ENCODE data around the gene DACT3. TPM values are rescaled to one million over a fixed set of nuclear protein-coding genes. Genes with fewer than 3 reads are reported as not detected.

Gene DACT3
- total and polyA plus RNA-seq, 2 of the 4 experiments (the other 2 are of a cell fraction) = 1.6 to 4.9 TPM

DNA sequence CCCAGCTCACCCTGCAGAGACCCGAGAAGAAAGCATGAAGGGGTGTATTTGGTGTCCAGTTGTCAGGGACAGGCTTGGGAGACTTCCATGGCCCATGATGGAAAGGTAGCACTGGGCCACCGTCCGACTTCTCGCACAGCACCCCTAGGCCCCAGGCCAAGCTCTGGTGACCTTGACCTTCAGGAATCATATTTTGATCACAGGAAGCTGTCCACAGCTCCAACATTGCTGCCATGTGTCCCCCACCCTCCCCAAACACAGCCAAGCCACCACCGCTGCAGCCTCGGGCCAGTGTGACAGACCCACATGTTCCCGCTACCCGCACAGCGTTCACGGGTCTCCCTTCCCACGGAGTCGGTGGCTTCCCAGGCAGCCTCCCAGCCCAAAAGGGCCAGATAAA is 35.3 kb downstream of the DACT3 start:
- ChIA-PET POLR2A (ENCODE audit: unreplicated experiment) (no interaction called here), CTCF (no interaction called here)
- peak overlapping the region; percentile 98 for H2AK9ac ChIP-seq (replicated peaks; ENCODE audit: low read depth, low read length, poor library complexity)
- intact Hi-C loops (cut with micrococcal nuclease) (no loop called here), dilution Hi-C loops (cut with HindIII; ENCODE audit: low sequenced_read_pairs, unreplicated experiment) (no loop called here), in situ Hi-C loops (cut with MboI; ENCODE audit: low sequenced_read_pairs) (no loop called here)
- peak overlapping the region; percentile 20; the same call in 1 of the 2 replicates for H3K23ac ChIP-seq (ENCODE audit: low read depth, low read length)
- 0 out of 2 replicates have a peak, but pooled peaks cover under 1% of the 10 kb centered on the region for H4K20me1 ChIP-seq (ENCODE audit: insufficient read depth, low read length)
- no peak overlapping the region for H3K9ac ChIP-seq (ENCODE audit: low read depth, low read length)
- peak overlapping the region; percentile 79 for H4K91ac ChIP-seq (ENCODE audit: insufficient read depth, low read depth, low read length)
- H3K9me1 ChIP-seq (ENCODE audit: insufficient read depth, low read length) = peaks cover 14% of the 10 kb centered on the region
- peaks cover 0 to 23% of the 10 kb centered on the region in 2 experiments; a peak in 1 of 4 replicates for H3K79me1 ChIP-seq (ENCODE audit: low read depth in 1 of 2, low read length in 2 of 2)
- H2AFZ ChIP-seq (replicated peaks; ENCODE audit: low read length, poor library complexity) = peak overlapping the region; percentile 96
- no peaks in the 10 kb centered on the region for H3K36me3 ChIP-seq (ENCODE audit: control insufficient read depth, insufficient read depth, low read length)
- peak overlapping the region; percentile 94 for H2BK120ac ChIP-seq (ENCODE audit: low read depth, low read length)
- peak overlapping the region; percentile 60 for H3K27ac ChIP-seq (ENCODE audit: insufficient read depth, low read length)
- peak overlapping the region; percentile 63; the same call in 1 of the 2 replicates for H4K5ac ChIP-seq (ENCODE audit: low read depth, low read length)
- H2BK15ac ChIP-seq (ENCODE audit: low read depth, low read length) = peak overlapping the region; percentile 99; the same call in 2 of the 3 replicates
- peak overlapping the region; percentile 96 for H3K4ac ChIP-seq (ENCODE audit: low read depth, low read length)
- H2BK5ac ChIP-seq (ENCODE audit: low read depth, low read length, poor library complexity, severe bottlenecking) = peak overlapping the region; percentile 59
- H2AK5ac ChIP-seq (ENCODE audit: low read depth, low read length) = peak overlapping the region; percentile 80
- no peak overlapping the region for H3K4me2 ChIP-seq (ENCODE audit: low read depth, low read length)
- DNase-seq = no peak
- no TSS peak for BruUV-seq (replicated peaks)
- TF ChIP-seq, protein P1, sequence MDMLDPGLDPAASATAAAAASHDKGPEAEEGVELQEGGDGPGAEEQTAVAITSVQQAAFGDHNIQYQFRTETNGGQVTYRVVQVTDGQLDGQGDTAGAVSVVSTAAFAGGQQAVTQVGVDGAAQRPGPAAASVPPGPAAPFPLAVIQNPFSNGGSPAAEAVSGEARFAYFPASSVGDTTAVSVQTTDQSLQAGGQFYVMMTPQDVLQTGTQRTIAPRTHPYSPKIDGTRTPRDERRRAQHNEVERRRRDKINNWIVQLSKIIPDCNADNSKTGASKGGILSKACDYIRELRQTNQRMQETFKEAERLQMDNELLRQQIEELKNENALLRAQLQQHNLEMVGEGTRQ (IDR thresholded peaks at IDR 0.05; ENCODE audit: low read depth, low read length) = no peak
- no peak for TF ChIP-seq NFE2L2 (IDR thresholded peaks at IDR 0.05; ENCODE audit: low read depth, low read length)
- TF ChIP-seq, protein P2, sequence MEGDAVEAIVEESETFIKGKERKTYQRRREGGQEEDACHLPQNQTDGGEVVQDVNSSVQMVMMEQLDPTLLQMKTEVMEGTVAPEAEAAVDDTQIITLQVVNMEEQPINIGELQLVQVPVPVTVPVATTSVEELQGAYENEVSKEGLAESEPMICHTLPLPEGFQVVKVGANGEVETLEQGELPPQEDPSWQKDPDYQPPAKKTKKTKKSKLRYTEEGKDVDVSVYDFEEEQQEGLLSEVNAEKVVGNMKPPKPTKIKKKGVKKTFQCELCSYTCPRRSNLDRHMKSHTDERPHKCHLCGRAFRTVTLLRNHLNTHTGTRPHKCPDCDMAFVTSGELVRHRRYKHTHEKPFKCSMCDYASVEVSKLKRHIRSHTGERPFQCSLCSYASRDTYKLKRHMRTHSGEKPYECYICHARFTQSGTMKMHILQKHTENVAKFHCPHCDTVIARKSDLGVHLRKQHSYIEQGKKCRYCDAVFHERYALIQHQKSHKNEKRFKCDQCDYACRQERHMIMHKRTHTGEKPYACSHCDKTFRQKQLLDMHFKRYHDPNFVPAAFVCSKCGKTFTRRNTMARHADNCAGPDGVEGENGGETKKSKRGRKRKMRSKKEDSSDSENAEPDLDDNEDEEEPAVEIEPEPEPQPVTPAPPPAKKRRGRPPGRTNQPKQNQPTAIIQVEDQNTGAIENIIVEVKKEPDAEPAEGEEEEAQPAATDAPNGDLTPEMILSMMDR (conservative IDR thresholded peaks at IDR 0.05; ENCODE audit: low read depth, low read length) = no peak
- H3K27me3 ChIP-seq (ENCODE audit: control insufficient read depth, insufficient read depth, low read length) = no peaks in the 10 kb centered on the region
- peaks cover 29% of the 10 kb centered on the region for H3K4me1 ChIP-seq (ENCODE audit: control insufficient read depth, insufficient read depth, low read length)
- H3K9me3 ChIP-seq (ENCODE audit: control insufficient read depth, insufficient read depth, low read length) = no peaks in the 10 kb centered on the region
- H3K14ac ChIP-seq (replicated peaks; ENCODE audit: low read depth, low read length) = peak overlapping the region; percentile 11
- H4K8ac ChIP-seq (ENCODE audit: low read depth in 2 of 2, low read length in 2 of 2) = peak overlapping the region; percentile 23 to 98; a peak in 3 of 4 replicates
- no peak for ATAC-seq (ENCODE audit: low read depth)
- no peak overlapping the region for H3K4me3 ChIP-seq (ENCODE audit: insufficient read depth, low read depth, low read length)
- H3K56ac ChIP-seq (ENCODE audit: extremely low read depth, insufficient read depth, low read length) = no peak overlapping the region
- H3K18ac ChIP-seq (ENCODE audit: low read depth, low read length) = peak overlapping the region; percentile 65
- H2BK20ac ChIP-seq (ENCODE audit: low read depth, low read length) = peak overlapping the region; percentile 18; the same call in 1 of the 2 replicates
- 72% methylated on average over 2 of the region's 12 CpGs; no CpG with 5 or more reads in 1 of the 2 experiments for WGBS, 2 experiments (ENCODE audit: extremely low coverage in 2 of 2, insufficient read length in 1 of 2)
